ENCODE measurements around the gene HBS1L. TPM values are rescaled to one million over a fixed set of nuclear protein-coding genes. Genes with fewer than 3 reads are reported as not detected.

The HBS1L gene
- total and polyA plus RNA-seq, 9 donors, result 38.0 to 62.7 (median 43.4) TPM

DNA sequence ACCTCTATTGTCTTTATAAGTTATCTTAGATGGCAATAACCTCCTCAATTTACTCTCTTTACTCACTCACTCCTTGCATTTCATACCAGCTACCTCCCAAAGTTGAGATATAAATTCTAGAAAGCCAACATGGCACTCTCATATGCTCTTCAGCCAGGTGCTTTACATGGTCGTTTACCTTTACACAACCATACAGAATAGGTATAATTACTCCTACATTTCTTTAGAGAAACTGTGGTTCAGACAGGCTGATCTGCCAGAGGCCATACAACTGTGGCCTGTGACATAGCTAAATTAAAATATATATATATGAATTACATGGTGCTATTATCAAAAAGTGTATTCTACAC, 45.7 kb downstream of the HBS1L start:
- no peaks in the 10 kb centered on the region for H3K4me1 ChIP-seq (ENCODE audit: control insufficient read depth, insufficient read depth, low read length)
- H3K27ac ChIP-seq (ENCODE audit: low read length), result no peak overlapping the region
- no peaks in the 10 kb centered on the region for H3K9me3 ChIP-seq (replicated peaks; ENCODE audit: control insufficient read depth, low read depth, low read length)
- no peaks in the 10 kb centered on the region for H3K27me3 ChIP-seq (ENCODE audit: control insufficient read depth, insufficient read depth, low read length)
- no peak for DNase-seq
- no peak overlapping the region for H3K4me3 ChIP-seq (ENCODE audit: low read length)
- WGBS (ENCODE audit: insufficient coverage), result no CpG with 5 or more reads among the region's 1 CpG
- no peaks in the 10 kb centered on the region for H3K36me3 ChIP-seq (ENCODE audit: control insufficient read depth, insufficient read depth, low read length)

DNA sequence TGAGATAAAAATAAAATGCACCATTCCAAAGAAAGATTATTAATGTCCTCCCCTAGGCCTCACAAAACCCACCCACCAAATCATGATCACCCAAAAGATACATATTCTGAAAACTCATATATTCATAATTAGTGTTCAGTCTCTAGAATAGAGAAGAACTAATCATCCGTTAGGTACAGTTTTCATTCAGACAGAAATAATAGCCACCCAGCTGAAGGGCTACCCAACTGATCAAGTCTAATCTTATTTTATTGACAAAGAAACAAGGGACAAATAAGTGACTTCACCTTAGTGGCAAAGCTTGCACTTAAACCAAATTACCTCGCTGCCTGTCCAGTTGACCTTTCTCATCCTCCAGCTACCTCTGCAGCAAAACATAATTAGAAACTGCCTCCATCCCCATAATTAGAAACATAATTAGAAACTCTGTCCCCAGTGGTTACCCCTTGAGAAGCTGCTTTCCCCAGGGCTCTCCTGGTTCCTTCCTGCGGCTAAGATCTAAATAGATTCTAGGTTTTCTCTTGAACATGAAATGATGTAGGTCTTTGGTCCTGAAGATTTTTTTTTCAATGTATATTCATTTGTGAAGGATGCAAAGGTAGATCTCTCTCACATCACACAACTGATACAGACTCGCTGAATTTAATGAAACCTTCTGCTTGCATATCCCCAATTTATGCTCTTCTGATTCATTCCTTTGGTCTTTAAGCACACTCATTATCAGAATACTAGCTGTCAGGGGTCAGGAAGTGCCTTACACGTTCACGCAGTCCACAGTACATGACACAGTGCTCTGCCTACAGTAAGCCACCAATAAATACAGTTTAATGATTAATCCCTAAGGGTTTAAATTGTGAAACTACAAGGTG, 46.3 kb downstream of the HBS1L start:
- Histone ChIP-seq H3K27ac (ENCODE audit: low read length) (no peak overlapping the region), H3K9me3 (replicated peaks; ENCODE audit: control insufficient read depth, low read depth, low read length) (no peaks in the 10 kb centered on the region), H3K36me3 (ENCODE audit: control insufficient read depth, insufficient read depth, low read length) (no peaks in the 10 kb centered on the region), H3K4me3 (ENCODE audit: low read length) (no peak overlapping the region), H3K27me3 (ENCODE audit: control insufficient read depth, insufficient read depth, low read length) (no peaks in the 10 kb centered on the region), H3K4me1 (ENCODE audit: control insufficient read depth, insufficient read depth, low read length) (no peaks in the 10 kb centered on the region)
- no peak for DNase-seq
- 78% methylated on average over 2 of the region's 6 CpGs for WGBS (ENCODE audit: insufficient coverage)

DNA sequence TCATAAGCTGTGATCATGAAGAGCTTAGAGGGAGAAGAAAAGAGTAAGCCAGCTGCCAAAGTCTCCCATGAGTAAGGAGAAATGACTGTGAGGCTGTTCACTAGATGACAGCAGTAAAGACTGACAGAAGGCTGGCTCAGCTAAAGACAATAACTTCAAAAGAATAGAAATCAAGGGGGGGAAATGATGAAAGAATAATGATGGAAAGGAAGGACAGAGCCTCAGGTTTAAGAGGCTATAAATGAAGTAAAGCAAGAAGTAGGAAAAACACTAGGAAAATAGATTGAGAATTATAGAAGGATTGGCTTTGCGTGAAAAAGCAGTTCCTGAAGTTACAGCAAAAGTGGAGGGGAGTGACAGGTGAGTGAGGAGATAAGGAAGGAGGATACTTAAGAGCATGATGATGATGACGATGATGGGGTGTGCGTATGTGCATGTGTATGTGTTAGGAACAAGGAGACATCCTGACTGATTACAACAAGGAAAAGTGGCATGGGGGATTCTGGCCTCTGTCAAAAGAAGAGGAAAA, 48.2 kb downstream of the HBS1L start:
- 98% methylated on average over 3 of the region's 3 CpGs for WGBS (ENCODE audit: insufficient coverage)
- H3K27ac ChIP-seq (ENCODE audit: low read length), result no peak overlapping the region
- DNase-seq, result no peak
- H3K9me3 ChIP-seq (replicated peaks; ENCODE audit: control insufficient read depth, low read depth, low read length), result no peaks in the 10 kb centered on the region
- H3K36me3 ChIP-seq (ENCODE audit: control insufficient read depth, insufficient read depth, low read length), result no peaks in the 10 kb centered on the region
- H3K4me3 ChIP-seq (ENCODE audit: low read length), result no peak overlapping the region
- no peaks in the 10 kb centered on the region for H3K4me1 ChIP-seq (ENCODE audit: control insufficient read depth, insufficient read depth, low read length)
- no peaks in the 10 kb centered on the region for H3K27me3 ChIP-seq (ENCODE audit: control insufficient read depth, insufficient read depth, low read length)

DNA sequence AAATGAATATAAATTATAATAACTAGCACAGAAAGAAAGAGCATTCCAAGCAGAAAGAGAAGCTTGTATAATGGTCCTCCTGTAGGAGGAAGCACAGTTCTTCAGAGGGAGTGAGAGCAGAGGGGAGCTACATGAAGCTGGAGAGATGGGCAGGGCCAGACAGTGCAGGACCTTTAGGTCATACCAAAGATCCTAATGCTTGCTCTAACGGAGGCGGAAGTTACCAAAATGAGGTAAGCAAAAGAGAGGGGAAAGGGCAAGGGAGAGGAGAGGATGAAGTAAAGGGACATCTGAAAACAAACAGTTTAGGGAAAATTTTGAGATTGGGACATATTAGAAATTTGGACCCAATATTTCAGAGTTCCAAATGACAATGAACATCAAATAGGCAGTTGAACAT, 50.2 kb downstream of the HBS1L start:
- Histone ChIP-seq H3K27ac (ENCODE audit: low read length) (no peak overlapping the region), H3K36me3 (ENCODE audit: control insufficient read depth, insufficient read depth, low read length) (no peaks in the 10 kb centered on the region), H3K4me3 (ENCODE audit: low read length) (no peak overlapping the region), H3K9me3 (replicated peaks; ENCODE audit: control insufficient read depth, low read depth, low read length) (no peaks in the 10 kb centered on the region), H3K27me3 (ENCODE audit: control insufficient read depth, insufficient read depth, low read length) (no peaks in the 10 kb centered on the region), H3K4me1 (ENCODE audit: control insufficient read depth, insufficient read depth, low read length) (no peaks in the 10 kb centered on the region)
- no peak for DNase-seq
- WGBS (ENCODE audit: insufficient coverage), result 93% methylated on average over 2 of the region's 2 CpGs

DNA sequence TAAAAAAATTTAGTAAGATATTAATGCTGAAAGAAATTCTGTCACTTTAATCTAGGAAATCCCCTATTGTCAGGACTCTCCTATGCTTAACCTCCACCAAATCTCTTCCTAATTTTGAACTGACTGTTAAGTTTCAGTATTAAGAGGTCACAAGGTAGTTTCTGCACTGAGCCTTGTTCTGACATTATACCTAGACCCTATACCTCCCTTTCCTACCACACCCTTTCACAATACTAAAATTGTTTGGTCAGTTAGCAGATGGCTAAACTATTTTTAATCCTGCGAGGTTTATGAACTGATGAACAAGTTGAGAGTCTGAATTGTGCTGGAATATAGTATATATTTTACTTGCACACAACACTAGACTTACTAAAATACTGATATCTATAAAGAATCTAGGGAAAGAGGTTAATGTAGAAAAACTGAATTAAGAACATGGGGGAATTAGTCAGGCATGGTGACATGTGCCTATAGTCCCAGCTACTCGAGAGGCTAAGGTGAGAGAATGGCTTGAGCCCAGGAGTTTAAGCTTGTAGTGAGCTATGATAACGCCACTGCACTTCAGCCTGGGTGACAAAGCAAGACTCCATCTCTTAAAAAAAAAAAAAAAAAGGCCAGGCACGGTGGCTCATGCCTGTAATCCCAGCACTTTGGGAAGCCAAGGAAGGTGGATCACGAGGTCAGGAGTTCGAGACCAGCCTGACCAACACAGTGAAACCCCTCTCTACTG, 51.5 kb downstream of the HBS1L start:
- no peaks in the 10 kb centered on the region for H3K9me3 ChIP-seq (replicated peaks; ENCODE audit: control insufficient read depth, low read depth, low read length)
- DNase-seq, result no peak
- H3K27ac ChIP-seq (ENCODE audit: low read length), result no peak overlapping the region
- no peaks in the 10 kb centered on the region for H3K27me3 ChIP-seq (ENCODE audit: control insufficient read depth, insufficient read depth, low read length)
- H3K36me3 ChIP-seq (ENCODE audit: control insufficient read depth, insufficient read depth, low read length), result no peaks in the 10 kb centered on the region
- no peaks in the 10 kb centered on the region for H3K4me1 ChIP-seq (ENCODE audit: control insufficient read depth, insufficient read depth, low read length)
- no CpG with 5 or more reads among the region's 6 CpGs for WGBS (ENCODE audit: insufficient coverage)
- no peak overlapping the region for H3K4me3 ChIP-seq (ENCODE audit: low read length)

DNA sequence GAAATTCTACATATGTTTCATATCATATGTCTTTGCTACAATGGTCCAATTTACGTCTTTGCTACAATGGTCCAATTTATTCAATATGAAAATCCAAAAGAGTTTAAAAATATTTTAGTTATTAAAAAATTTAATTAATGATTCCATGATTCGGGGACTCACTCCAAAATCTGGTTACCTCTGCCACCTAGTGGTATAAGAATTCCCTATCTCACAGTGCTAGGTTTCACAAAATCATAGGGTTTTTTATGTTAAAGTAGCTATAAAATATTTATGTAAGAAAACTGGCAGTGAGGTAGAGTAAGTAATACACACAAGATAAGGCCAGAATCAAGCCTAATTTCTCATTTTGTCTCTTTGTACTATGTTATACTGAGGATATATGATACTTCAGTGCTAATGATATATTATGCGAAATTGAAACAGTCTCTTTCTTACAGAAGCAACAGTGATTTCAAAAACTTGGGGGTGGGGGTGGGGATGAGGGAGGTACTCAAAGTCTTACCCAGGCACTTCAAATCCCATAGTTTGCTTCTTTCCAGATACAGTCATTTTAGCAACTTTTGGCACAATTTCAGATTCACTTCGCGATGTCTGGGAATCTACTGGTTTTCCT, 52.3 kb downstream of the HBS1L start:
- DNase-seq, result peak; percentile 9
- no peak overlapping the region for H3K27ac ChIP-seq (ENCODE audit: low read length)
- no peaks in the 10 kb centered on the region for H3K27me3 ChIP-seq (ENCODE audit: control insufficient read depth, insufficient read depth, low read length)
- no peak overlapping the region for H3K4me3 ChIP-seq (ENCODE audit: low read length)
- no peaks in the 10 kb centered on the region for H3K9me3 ChIP-seq (replicated peaks; ENCODE audit: control insufficient read depth, low read depth, low read length)
- H3K36me3 ChIP-seq (ENCODE audit: control insufficient read depth, insufficient read depth, low read length), result peaks cover 1% of the 10 kb centered on the region
- no CpG with 5 or more reads among the region's 5 CpGs for WGBS (ENCODE audit: insufficient coverage)
- H3K4me1 ChIP-seq (ENCODE audit: control insufficient read depth, insufficient read depth, low read length), result no peaks in the 10 kb centered on the region

DNA sequence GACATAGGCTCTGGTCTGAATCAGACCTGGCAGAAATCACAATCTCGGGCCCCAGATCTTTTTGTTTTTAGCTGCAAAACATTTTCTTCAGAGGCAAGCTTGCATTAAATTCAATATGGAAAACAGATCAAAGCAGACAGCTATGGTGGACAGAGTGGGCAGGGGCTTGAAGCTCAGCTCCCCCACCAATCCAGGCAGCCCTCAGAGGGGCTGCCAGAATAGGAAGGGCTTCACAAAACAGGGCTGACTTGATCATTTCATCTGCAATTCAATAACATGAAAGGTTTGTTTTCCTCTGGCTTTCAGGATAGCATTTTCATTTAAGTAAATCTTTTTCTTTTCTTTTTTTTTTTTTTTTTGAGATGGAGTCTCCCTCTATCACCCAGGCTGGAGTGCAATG, 55.5 kb downstream of the HBS1L start:
- no CpG with 5 or more reads among the region's 1 CpG for WGBS (ENCODE audit: insufficient coverage)
- H3K27ac ChIP-seq (ENCODE audit: low read length), result no peak overlapping the region
- H3K4me3 ChIP-seq (ENCODE audit: low read length), result no peak overlapping the region
- DNase-seq, result no peak
- H3K4me1 ChIP-seq (ENCODE audit: control insufficient read depth, insufficient read depth, low read length), result no peaks in the 10 kb centered on the region
- H3K36me3 ChIP-seq (ENCODE audit: control insufficient read depth, insufficient read depth, low read length), result peaks cover 4% of the 10 kb centered on the region
- no peaks in the 10 kb centered on the region for H3K27me3 ChIP-seq (ENCODE audit: control insufficient read depth, insufficient read depth, low read length)
- no peaks in the 10 kb centered on the region for H3K9me3 ChIP-seq (replicated peaks; ENCODE audit: control insufficient read depth, low read depth, low read length)

DNA sequence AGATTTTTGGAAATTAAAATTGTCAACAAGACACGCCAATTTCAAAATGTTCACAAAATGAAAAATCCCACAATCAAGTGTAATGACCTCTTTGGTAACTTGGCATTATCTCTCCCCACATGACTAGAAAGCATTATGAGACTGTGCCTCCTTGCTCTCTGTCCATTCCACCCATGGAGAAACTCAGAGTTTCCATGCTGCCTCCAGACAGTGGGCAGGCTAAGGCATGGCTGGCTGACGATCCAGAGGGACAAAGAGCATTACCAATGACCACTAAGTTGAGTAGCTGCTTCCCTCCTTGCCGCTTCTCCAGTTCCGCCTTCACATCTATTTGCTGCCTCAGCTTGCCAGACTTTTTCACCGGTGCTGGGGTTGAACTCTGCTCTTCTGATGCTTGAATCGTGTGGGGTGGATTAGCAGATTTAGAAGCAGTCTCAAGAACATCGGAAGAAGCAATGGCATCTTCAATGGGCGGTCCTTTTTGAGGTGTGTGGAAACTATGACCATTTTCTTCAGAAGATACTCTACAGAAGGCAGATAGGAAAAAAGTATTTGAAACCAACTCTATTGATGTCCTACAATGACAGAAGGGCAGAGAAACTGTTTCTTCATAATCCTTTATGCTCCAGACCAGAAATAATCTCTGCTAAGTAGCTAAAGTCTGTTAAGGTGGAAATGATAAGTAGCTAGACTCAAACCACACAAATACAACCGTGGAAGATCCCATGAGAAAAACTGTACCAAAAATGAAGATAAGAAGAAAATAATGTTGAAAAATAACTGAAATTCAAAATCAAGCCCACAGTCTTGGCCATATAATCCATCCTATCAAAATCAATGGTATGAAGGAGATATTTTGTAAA, 57.3 kb downstream of the HBS1L start:
- DNase-seq, result no peak
- Histone ChIP-seq H3K9me3 (replicated peaks; ENCODE audit: control insufficient read depth, low read depth, low read length) (no peaks in the 10 kb centered on the region), H3K36me3 (ENCODE audit: control insufficient read depth, insufficient read depth, low read length) (peaks cover 4% of the 10 kb centered on the region), H3K27ac (ENCODE audit: low read length) (no peak overlapping the region), H3K4me1 (ENCODE audit: control insufficient read depth, insufficient read depth, low read length) (no peaks in the 10 kb centered on the region), H3K4me3 (ENCODE audit: low read length) (no peak overlapping the region), H3K27me3 (ENCODE audit: control insufficient read depth, insufficient read depth, low read length) (no peaks in the 10 kb centered on the region)
- 100% methylated on average over 3 of the region's 9 CpGs for WGBS (ENCODE audit: insufficient coverage)

DNA sequence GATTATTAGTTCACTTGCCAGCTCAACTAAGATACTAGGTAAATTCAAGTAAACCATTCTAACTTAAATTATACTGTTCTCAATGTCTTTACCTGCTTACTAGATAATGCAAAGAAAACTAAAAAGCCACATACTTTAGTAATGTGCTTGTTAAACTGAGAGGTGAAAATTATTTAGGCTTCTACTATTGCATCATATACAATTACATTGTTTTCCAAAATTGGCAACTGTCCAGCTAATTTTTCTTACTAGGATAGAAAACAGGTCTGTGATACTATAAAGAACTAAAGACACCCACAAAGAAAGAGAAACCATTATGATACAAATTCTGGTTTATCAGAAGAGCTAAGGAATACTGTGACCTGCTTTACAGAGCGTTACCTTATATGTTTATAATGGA, 59.1 kb downstream of the HBS1L start:
- Histone ChIP-seq H3K9me3 (replicated peaks; ENCODE audit: control insufficient read depth, low read depth, low read length) (no peaks in the 10 kb centered on the region), H3K27me3 (ENCODE audit: control insufficient read depth, insufficient read depth, low read length) (no peaks in the 10 kb centered on the region), H3K4me3 (ENCODE audit: low read length) (no peak overlapping the region), H3K36me3 (ENCODE audit: control insufficient read depth, insufficient read depth, low read length) (peaks cover 4% of the 10 kb centered on the region), H3K4me1 (ENCODE audit: control insufficient read depth, insufficient read depth, low read length) (no peaks in the 10 kb centered on the region), H3K27ac (ENCODE audit: low read length) (no peak overlapping the region)
- WGBS (ENCODE audit: insufficient coverage), result no CpG with 5 or more reads among the region's 1 CpG
- DNase-seq, result peak; percentile 5

Data from muscle of leg (tissue), 11 donors.